ENCODE results near the gene MMP15. TPM values are rescaled to one million over a fixed set of nuclear protein-coding genes. Genes with fewer than 3 reads are reported as not detected.

MMP15 gene
- 25.2 TPM for total RNA-seq

GRCh38 chr16:58025351-58026138 is at the start of gene MMP15:
Gene MMP15 (plus strand): TSS chr16:58025754. CDS start chr16:58026351, 597 bp downstream.

DNA sequence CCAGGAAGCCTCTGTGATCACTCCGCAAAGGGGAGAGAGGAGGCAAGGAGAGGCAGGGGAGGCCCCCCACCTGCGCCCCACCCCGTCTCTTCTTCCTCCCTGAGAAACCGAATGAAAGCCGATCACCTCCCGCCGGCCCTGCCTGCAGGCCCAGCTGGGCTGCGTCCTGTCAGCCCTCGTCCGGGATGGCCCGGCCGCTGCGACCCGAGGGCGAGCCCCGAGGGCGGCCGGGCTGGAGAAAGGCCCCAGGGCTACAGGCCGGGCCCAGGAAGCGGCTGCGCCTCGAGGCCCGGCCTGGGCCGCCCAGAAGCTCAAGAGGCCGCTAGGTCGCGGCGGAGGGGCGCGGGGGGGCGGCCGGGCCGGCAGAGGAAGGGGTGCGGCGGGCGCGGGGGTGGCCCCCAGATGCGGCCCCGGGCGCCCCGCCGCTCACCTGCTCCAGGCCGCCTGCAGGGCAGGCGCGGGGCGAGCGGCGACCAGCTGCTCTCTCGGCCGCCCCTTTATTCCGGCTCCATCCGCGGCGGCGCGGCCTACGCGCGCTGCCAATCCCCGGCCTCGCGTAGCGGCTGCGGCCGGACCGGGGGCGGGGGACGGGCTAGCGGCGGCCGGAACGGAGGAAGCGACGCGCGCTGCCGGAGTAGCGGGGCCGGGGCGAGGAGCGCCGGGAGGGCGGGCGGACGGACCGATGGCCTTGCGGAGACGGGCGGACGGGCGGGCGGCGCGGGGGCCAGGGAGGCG is 25.4 kb upstream of the MMP15 start, which contains the start of gene ZNF319:
Gene ZNF319 (minus strand): TSS at position 702 of the 735 bp plus-strand sequence. CDS start 2,407 bp downstream, outside the sequence.

DNA sequence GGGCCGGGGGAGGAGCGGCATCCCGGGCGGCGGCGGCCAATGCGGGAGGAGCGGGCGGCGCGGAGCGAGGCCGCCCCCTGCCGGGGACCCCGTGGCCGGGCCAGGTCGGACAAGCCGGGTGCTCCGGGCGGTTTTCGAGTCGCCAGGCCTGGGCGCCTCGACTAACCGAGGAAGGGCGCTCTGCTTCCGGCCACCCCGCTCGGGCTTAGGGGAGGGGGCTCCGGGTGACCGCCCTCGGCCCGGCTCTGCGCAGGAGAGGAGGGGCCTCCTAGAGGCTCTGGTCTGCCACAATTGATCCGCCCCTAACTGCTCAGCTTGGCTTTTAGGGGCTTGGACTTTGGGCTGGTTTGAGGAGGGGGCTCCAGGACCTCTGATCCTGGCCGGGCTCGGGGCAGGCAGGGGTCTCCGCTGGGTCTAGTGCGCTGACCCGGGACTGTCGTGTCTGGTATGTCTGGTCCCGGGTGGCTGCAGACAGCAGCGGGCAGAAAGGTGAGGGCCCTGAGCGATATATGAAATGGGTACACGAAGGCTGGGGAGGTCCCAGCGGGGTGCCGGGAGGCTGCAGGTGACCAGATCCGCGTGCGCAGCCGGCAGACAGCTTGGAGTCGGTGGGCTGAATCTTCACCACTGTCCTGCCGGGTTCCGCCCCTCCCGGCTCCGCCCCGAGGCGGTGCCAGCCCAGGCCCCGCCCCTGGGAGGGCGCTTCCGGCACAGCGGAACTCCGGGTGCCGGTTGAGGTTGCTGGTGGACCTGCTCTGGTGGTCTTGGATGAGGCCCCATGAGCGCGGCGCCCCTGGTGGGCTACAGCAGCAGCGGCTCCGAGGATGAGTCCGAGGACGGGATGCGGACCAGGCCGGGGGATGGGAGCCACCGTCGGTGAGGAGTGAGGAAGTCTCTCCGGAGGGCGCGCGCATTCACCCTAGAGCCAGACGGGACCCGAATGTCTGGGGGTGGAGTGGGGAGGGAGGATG is 24.6 kb upstream of the MMP15 start, which contains the start of gene USB1:
Gene USB1 (plus strand): TSS at position 702 of the 971 bp plus-strand sequence. CDS start 77 bp downstream, at position 779.

Other genes with a start within 250 kb of the MMP15 start
- gene KIFC3, start 223.3 kb upstream of the MMP15 start, total RNA-seq: 84.1 TPM
- gene CNGB1, start 54.6 kb upstream of the MMP15 start, total RNA-seq: 50.7 TPM
- 10.2 TPM for gene ZNF319, start 25.1 kb upstream of the MMP15 start, total RNA-seq
- 21.2 TPM for gene USB1, start 24.3 kb upstream of the MMP15 start, total RNA-seq
- gene CFAP20, start 103.6 kb downstream of the MMP15 start, total RNA-seq: 79.6 TPM
- 49.1 TPM for gene CSNK2A2, start 172.4 kb downstream of the MMP15 start, total RNA-seq

Data from camera-type eye (tissue), 1 donor.